ENCODE results near the gene ALDH1L1.

ALDH1L1 gene

DNA sequence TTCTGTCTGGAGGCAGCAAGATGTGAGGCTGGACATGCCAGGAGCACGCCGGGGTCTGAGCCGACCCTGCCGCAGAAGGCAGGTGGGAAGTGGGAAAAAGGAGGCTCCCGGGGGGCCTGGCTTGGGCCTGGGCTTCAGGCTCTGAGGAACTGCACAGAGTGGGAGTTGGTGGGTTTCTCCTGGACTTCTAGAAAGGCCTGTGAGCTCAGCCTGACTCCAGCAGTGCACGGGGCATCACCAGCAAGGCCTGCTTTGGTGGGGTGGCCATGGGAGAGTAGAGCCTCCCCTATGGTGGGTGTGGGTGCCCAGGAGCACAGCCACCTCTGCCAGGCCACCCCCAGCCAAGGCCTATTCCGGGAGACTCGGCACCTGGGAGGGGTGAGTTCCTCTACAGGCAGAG, 78.4 kb downstream of the ALDH1L1 start (continued):
- TF ChIP-seq, protein P1, sequence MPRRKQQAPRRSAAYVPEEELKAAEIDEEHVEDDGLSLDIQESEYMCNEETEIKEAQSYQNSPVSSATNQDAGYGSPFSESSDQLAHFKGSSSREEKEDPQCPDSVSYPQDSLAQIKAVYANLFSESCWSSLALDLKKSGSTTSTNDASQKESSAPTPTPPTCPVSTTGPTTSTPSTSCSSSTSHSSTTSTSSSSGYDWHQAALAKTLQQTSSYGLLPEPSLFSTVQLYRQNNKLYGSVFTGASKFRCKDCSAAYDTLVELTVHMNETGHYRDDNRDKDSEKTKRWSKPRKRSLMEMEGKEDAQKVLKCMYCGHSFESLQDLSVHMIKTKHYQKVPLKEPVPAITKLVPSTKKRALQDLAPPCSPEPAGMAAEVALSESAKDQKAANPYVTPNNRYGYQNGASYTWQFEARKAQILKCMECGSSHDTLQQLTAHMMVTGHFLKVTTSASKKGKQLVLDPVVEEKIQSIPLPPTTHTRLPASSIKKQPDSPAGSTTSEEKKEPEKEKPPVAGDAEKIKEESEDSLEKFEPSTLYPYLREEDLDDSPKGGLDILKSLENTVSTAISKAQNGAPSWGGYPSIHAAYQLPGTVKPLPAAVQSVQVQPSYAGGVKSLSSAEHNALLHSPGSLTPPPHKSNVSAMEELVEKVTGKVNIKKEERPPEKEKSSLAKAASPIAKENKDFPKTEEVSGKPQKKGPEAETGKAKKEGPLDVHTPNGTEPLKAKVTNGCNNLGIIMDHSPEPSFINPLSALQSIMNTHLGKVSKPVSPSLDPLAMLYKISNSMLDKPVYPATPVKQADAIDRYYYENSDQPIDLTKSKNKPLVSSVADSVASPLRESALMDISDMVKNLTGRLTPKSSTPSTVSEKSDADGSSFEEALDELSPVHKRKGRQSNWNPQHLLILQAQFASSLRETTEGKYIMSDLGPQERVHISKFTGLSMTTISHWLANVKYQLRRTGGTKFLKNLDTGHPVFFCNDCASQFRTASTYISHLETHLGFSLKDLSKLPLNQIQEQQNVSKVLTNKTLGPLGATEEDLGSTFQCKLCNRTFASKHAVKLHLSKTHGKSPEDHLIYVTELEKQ (tag by site-specific recombination; IDR thresholded peaks at IDR 0.05; ENCODE audit: borderline replicate concordance) = no peak

DNA sequence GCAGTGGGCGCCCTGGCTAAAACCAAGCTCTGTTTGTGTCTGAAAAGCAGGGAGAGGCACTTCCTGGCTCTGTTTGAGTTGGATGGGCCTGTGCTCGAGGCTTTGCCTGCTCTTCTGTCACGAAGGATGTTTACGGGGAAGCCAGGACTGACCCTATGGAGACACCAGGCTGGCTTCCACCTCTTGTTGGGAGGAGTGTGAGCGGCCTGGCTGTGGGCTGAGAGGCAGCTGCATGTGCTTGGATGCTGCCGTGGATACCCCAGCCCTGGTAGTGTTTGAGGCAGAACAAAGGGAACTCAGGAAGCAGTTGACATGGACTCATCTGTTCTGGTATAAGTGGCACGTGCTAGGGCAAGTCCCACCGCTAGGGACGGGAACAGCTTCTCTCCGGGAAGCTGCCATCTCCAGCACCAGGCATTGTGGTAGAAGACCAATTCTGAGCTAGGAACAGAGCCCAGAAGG, 78.8 kb downstream of the ALDH1L1 start:
- CTCF ChIA-PET = no interaction called here

DNA sequence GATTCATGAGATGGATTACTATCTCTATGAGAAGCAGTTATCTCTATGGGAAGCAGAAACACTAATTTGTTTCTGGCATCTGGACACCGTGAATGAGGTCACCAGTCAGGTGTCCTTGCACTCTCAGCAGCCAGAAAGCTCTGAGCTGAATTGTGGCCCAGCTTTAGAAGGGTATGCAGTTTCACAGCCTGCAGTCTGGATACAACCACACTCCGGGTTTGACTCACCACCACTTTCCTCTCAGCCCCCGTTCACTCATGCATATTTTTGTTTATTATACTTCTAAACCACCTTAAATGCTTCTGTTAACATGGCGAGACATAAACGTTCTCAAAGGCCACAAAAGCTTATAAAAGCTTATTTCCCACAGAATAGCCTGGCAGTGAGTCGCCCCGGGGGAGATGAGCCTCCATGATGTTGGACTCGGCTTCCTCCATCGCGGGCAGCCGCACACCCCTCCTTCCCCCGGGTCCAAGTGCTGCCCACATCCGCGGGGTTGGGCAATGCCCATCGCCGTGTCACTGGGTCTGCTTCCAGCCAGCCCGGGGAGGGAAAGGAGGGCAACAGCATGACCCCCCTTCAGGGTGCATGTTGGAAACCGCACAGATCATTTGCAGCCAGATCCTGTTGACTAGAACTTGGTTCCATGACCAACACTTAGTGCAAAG, 79.6 kb downstream of the ALDH1L1 start:
- POLR2A ChIA-PET = no interaction called here

More for the DNA sequence above, 78.8 kb downstream of the ALDH1L1 start:
- no peaks in the 10 kb centered on the region for H3K36me3 ChIP-seq (ENCODE audit: control insufficient read depth in 2 of 2, insufficient read depth in 1 of 2, low read length in 2 of 2)
- TF ChIP-seq REPIN1 (tag by site-specific recombination; IDR thresholded peaks at IDR 0.05; ENCODE audit: low read depth) (no peak), ZNF133 (tag by site-specific recombination; IDR thresholded peaks at IDR 0.05) (0 out of 2 replicates have a peak, but pooled peaks have one; percentile 13)
- H3K9me3 ChIP-seq (ENCODE audit: control insufficient read depth, insufficient read depth, low read depth, low read length) = no peaks in the 10 kb centered on the region
- H3K27ac ChIP-seq (ENCODE audit: extremely low read depth, low read depth, low read length) = no peak overlapping the region
- no peaks in the 10 kb centered on the region for H3K4me1 ChIP-seq (ENCODE audit: control insufficient read depth, insufficient read depth, low read length)
- no peak overlapping the region for H3K4me3 ChIP-seq (ENCODE audit: low read depth, low read length)
- POLR2A ChIA-PET = no interaction called here

More for the DNA sequence above, 79.6 kb downstream of the ALDH1L1 start:
- TF ChIP-seq ZNF677 (tag by site-specific recombination; IDR thresholded peaks at IDR 0.05) = no peak
- TF ChIP-seq, protein P2, sequence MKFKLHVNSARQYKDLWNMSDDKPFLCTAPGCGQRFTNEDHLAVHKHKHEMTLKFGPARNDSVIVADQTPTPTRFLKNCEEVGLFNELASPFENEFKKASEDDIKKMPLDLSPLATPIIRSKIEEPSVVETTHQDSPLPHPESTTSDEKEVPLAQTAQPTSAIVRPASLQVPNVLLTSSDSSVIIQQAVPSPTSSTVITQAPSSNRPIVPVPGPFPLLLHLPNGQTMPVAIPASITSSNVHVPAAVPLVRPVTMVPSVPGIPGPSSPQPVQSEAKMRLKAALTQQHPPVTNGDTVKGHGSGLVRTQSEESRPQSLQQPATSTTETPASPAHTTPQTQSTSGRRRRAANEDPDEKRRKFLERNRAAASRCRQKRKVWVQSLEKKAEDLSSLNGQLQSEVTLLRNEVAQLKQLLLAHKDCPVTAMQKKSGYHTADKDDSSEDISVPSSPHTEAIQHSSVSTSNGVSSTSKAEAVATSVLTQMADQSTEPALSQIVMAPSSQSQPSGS (tag by site-specific recombination; IDR thresholded peaks at IDR 0.05; ENCODE audit: low read depth) = peak; percentile 11; the same call in 1 of the 2 replicates
- no peak for TF ChIP-seq SETDB1 (IDR thresholded peaks at IDR 0.05; ENCODE audit: insufficient read length, low read length)
- TF ChIP-seq WT1 (tag by site-specific recombination; IDR thresholded peaks at IDR 0.05) = 0 out of 2 replicates have a peak, but pooled peaks have one; percentile 12
- no peak for TF ChIP-seq ZNF664 (tag by site-specific recombination; IDR thresholded peaks at IDR 0.05)
- no peak for TF ChIP-seq ZNF600 (tag by site-specific recombination; IDR thresholded peaks at IDR 0.05)
- TF ChIP-seq, protein P3, sequence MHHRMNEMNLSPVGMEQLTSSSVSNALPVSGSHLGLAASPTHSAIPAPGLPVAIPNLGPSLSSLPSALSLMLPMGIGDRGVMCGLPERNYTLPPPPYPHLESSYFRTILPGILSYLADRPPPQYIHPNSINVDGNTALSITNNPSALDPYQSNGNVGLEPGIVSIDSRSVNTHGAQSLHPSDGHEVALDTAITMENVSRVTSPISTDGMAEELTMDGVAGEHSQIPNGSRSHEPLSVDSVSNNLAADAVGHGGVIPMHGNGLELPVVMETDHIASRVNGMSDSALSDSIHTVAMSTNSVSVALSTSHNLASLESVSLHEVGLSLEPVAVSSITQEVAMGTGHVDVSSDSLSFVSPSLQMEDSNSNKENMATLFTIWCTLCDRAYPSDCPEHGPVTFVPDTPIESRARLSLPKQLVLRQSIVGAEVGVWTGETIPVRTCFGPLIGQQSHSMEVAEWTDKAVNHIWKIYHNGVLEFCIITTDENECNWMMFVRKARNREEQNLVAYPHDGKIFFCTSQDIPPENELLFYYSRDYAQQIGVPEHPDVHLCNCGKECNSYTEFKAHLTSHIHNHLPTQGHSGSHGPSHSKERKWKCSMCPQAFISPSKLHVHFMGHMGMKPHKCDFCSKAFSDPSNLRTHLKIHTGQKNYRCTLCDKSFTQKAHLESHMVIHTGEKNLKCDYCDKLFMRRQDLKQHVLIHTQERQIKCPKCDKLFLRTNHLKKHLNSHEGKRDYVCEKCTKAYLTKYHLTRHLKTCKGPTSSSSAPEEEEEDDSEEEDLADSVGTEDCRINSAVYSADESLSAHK (tag by site-specific recombination; IDR thresholded peaks at IDR 0.05) = no peak
- TF ChIP-seq ZNF510 (tag by site-specific recombination; IDR thresholded peaks at IDR 0.05; ENCODE audit: insufficient replicate concordance) = no peak
- TF ChIP-seq, protein P4, sequence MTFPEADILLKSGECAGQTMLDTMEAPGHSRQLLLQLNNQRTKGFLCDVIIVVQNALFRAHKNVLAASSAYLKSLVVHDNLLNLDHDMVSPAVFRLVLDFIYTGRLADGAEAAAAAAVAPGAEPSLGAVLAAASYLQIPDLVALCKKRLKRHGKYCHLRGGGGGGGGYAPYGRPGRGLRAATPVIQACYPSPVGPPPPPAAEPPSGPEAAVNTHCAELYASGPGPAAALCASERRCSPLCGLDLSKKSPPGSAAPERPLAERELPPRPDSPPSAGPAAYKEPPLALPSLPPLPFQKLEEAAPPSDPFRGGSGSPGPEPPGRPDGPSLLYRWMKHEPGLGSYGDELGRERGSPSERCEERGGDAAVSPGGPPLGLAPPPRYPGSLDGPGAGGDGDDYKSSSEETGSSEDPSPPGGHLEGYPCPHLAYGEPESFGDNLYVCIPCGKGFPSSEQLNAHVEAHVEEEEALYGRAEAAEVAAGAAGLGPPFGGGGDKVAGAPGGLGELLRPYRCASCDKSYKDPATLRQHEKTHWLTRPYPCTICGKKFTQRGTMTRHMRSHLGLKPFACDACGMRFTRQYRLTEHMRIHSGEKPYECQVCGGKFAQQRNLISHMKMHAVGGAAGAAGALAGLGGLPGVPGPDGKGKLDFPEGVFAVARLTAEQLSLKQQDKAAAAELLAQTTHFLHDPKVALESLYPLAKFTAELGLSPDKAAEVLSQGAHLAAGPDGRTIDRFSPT (tag by site-specific recombination; IDR thresholded peaks at IDR 0.05) = no peak
- TF ChIP-seq ZNF10 (tag by site-specific recombination; IDR thresholded peaks at IDR 0.05) = no peak
- TF ChIP-seq ZIC2 (tag by site-specific recombination; IDR thresholded peaks at IDR 0.05) = 0 out of 2 replicates have a peak, but pooled peaks have one; percentile 1
- TF ChIP-seq ZNF561 (tag by site-specific recombination; IDR thresholded peaks at IDR 0.05; ENCODE audit: borderline replicate concordance) = no peak
- no peak for TF ChIP-seq ZNF610 (tag by site-specific recombination; IDR thresholded peaks at IDR 0.05; ENCODE audit: borderline replicate concordance)
- no peak for TF ChIP-seq ZNF23 (tag by site-specific recombination; IDR thresholded peaks at IDR 0.05; ENCODE audit: borderline replicate concordance)
- no peak for TF ChIP-seq ZNF214 (tag by site-specific recombination; IDR thresholded peaks at IDR 0.05; ENCODE audit: borderline replicate concordance)
- TF ChIP-seq ZNF707 (tag by site-specific recombination; IDR thresholded peaks at IDR 0.05) = no peak
- CTCF ChIA-PET = interaction anchor here (0.6 kb wide), 1 partner anchor 250 kb away, joined by 3 read pairs; no protein-coding TSS in a partner anchor
- Histone ChIP-seq H3K4me3 (ENCODE audit: low read depth, low read length) (no peak overlapping the region), H3K9me3 (ENCODE audit: control insufficient read depth, insufficient read depth, low read depth, low read length) (no peaks in the 10 kb centered on the region), H3K4me1 (ENCODE audit: control insufficient read depth, insufficient read depth, low read length) (no peaks in the 10 kb centered on the region), H3K36me3 (ENCODE audit: control insufficient read depth in 2 of 2, insufficient read depth in 1 of 2, low read length in 2 of 2) (no peaks in the 10 kb centered on the region), H3K27ac (ENCODE audit: extremely low read depth, low read depth, low read length) (no peak overlapping the region)
